HCT116 (cell line): ENCODE measurements around the gene HAND1.

Experiments used
- CTCF ChIP-seq, 3 experiments: fragments of 200-600 bp in 1 of 3; sonication (generic) in 1 of 3; IDR thresholded peaks in 2 of 3; conservative IDR thresholded peaks in 1 of 3; 2 replicates each; pipeline ENCODE4 v1.5.1; 2012 to 2017; ENCODE audit warnings: low read depth in 2 of 3, low read length in 2 of 3, antibody characterized with exemption in 1 of 3, borderline replicate concordance in 1 of 3, control low read depth in 1 of 3, mild to moderate bottlenecking in 1 of 3, mixed read lengths in 1 of 3, mixed run types in 1 of 3, moderate library complexity in 1 of 3; ENCODE audit not compliant: insufficient read depth in 1 of 3
- JUND ChIP-seq: IDR thresholded peaks from 2 replicates; pipeline ENCODE4 v1.6.1; 2012
- REST ChIP-seq: IDR thresholded peaks from 2 replicates; pipeline ENCODE4 v1.6.1; 2012; ENCODE audit warnings: low read depth
- SP1 ChIP-seq: IDR thresholded peaks from 2 replicates; pipeline ENCODE4 v1.6.1; 2012; ENCODE audit warnings: low read depth

DNA sequence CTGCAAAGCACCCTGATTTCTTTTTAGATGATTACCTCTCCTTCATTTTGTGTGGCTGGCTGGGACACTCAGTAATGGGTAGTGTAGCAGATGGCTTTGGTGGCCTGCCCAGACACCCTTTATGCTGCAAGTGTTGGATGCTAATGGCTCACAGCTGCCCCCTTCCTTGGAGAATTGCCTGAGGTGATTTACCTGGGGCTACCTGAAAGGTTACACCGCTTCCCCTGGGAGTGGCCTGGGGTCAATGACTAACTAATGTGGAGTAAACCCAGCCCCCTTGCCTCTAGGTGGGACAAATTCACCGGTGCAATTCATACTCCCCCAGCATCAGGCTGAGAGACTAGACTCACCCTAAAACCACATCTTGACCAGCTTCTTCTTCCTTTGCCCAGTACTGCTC, 23.5 kb upstream of the HAND1 start:
- no peak for TF ChIP-seq CTCF (IDR thresholded peaks at IDR 0.05 in 2 of 3, conservative IDR thresholded peaks at IDR 0.05 in 1 of 3; ENCODE audit: borderline replicate concordance in 1 of 3, insufficient read depth in 1 of 3, low read depth in 2 of 3, low read length in 2 of 3)
- TF ChIP-seq JUND, result no peak
- no peak for TF ChIP-seq SP1
- no peak for TF ChIP-seq REST
